Measurements from ENCODE around the gene CDKN2AIP.

DNA sequence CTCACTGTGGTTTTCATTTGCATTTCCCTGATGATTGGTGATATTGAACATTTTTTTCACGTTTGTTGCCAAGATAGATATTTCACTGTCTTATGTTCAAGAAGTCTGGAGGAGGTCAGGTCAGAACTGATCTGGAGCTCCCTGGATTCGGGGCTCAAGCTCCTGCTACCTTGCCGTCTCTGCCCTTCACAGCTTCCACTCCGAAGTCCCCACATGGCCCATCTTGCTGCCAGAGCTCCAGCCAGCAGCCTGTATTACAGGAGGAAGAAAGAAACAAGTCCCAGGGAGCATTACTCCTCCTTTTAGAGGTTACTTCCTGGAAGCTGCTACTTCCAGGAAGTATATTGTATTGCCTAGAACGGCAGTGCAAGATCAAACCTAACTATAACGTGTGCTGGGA is 17.9 kb upstream of the CDKN2AIP start:
- TF ChIP-seq, protein P1, sequence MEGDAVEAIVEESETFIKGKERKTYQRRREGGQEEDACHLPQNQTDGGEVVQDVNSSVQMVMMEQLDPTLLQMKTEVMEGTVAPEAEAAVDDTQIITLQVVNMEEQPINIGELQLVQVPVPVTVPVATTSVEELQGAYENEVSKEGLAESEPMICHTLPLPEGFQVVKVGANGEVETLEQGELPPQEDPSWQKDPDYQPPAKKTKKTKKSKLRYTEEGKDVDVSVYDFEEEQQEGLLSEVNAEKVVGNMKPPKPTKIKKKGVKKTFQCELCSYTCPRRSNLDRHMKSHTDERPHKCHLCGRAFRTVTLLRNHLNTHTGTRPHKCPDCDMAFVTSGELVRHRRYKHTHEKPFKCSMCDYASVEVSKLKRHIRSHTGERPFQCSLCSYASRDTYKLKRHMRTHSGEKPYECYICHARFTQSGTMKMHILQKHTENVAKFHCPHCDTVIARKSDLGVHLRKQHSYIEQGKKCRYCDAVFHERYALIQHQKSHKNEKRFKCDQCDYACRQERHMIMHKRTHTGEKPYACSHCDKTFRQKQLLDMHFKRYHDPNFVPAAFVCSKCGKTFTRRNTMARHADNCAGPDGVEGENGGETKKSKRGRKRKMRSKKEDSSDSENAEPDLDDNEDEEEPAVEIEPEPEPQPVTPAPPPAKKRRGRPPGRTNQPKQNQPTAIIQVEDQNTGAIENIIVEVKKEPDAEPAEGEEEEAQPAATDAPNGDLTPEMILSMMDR (IDR thresholded peaks at IDR 0.05), result no peak
- no peak for TF ChIP-seq POLR2AphosphoS5 (IDR thresholded peaks at IDR 0.05)
- TF ChIP-seq POLR2A (IDR thresholded peaks at IDR 0.05; ENCODE audit: low read depth), result no peak
